Measurements from ENCODE around the gene SUPT5H. TPM values are rescaled to one million over a fixed set of nuclear protein-coding genes. Genes with fewer than 3 reads are reported as not detected.

SUPT5H gene
- polyA plus RNA-seq, 1 experiment: 78.0 TPM

DNA sequence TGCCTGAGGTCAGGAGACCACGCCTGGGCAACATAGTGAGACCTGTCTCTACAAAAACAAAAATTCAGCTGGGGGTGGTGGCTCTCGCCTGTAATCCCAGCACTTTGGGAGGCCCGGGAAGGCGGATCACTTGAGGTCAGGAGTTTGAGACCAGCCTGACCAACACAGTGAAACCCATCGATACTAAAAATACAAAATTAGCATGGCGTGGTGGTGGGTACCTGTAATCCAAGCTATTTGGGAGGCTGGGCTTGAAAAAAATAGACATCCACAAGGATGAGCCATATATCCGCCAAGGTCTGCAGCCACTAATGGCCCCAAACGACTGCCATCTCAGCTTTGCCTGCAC lies 12.7 kb upstream of the SUPT5H start:
- Histone ChIP-seq H3K9me3 (ENCODE audit: control insufficient read depth, insufficient read depth, low read length) (no peaks in the 10 kb centered on the region), H3K4me3 (ENCODE audit: low read depth, low read length) (no peak overlapping the region), H3K27me3 (ENCODE audit: control insufficient read depth, insufficient read depth, low read length) (no peaks in the 10 kb centered on the region), H3K27ac (ENCODE audit: low read depth, low read length) (peak overlapping the region; percentile 21)
- ChIA-PET POLR2A (interaction anchor here (0.7 to 1.8 kb wide), 3 partner anchors 18 to 100 kb away, joined by 3 to 8 read pairs (median 4); partner anchors contain the start of genes MED29 and PAF1), CTCF (no interaction called here)
- TF ChIP-seq, protein P1, sequence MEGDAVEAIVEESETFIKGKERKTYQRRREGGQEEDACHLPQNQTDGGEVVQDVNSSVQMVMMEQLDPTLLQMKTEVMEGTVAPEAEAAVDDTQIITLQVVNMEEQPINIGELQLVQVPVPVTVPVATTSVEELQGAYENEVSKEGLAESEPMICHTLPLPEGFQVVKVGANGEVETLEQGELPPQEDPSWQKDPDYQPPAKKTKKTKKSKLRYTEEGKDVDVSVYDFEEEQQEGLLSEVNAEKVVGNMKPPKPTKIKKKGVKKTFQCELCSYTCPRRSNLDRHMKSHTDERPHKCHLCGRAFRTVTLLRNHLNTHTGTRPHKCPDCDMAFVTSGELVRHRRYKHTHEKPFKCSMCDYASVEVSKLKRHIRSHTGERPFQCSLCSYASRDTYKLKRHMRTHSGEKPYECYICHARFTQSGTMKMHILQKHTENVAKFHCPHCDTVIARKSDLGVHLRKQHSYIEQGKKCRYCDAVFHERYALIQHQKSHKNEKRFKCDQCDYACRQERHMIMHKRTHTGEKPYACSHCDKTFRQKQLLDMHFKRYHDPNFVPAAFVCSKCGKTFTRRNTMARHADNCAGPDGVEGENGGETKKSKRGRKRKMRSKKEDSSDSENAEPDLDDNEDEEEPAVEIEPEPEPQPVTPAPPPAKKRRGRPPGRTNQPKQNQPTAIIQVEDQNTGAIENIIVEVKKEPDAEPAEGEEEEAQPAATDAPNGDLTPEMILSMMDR (IDR thresholded peaks at IDR 0.05; ENCODE audit: low read depth, low read length): no peak
- DNase-seq (ENCODE audit: low read depth, low spot score): no peak

DNA sequence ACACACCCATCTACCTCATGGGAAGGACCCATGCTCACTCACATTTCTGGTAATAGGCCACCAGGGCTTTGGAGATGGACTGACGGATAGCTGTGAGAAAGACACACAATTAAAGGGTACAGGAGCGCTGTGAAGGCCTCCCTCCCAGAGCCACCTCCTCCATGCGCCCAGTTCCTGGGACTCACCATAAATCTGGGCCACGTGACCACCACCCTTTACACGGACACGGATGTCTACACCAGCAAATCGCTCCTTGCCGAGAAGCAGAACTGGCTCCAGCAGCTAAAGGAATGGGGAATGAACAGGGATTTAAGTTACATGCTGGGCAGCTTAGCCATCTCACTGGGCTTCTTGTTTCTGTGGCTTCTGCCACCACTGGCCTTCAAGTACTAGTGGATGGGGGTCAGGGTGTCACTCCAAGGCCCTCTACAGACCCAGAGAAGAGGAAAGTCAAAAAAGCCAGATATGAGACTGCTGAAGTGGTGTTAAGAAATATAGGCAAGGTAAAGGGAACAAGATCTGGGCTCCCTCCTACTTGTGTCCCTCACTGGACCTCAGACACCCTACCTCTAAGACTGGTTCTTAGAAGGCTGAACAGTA lies 11.8 kb upstream of the SUPT5H start:
- Histone ChIP-seq H3K27ac (ENCODE audit: low read depth, low read length) (peak overlapping the region; percentile 52), H3K9me3 (ENCODE audit: control insufficient read depth, insufficient read depth, low read length) (no peaks in the 10 kb centered on the region), H3K27me3 (ENCODE audit: control insufficient read depth, insufficient read depth, low read length) (no peaks in the 10 kb centered on the region), H3K4me3 (ENCODE audit: low read depth, low read length) (no peak overlapping the region)
- no peak for DNase-seq (ENCODE audit: low read depth, low spot score)
- CTCF ChIA-PET: interaction anchor here (0.5 to 0.6 kb wide), 2 partner anchors 333 to 1892 kb away, joined by 3 to 4 read pairs; no protein-coding TSS in a partner anchor
- POLR2A ChIA-PET: interaction anchor here (0.7 kb wide), 1 partner anchor 22 kb away, joined by 3 read pairs; the partner anchor contains the start of gene PLEKHG2
- TF ChIP-seq, protein P1 (IDR thresholded peaks at IDR 0.05; ENCODE audit: low read depth, low read length): no peak

DNA sequence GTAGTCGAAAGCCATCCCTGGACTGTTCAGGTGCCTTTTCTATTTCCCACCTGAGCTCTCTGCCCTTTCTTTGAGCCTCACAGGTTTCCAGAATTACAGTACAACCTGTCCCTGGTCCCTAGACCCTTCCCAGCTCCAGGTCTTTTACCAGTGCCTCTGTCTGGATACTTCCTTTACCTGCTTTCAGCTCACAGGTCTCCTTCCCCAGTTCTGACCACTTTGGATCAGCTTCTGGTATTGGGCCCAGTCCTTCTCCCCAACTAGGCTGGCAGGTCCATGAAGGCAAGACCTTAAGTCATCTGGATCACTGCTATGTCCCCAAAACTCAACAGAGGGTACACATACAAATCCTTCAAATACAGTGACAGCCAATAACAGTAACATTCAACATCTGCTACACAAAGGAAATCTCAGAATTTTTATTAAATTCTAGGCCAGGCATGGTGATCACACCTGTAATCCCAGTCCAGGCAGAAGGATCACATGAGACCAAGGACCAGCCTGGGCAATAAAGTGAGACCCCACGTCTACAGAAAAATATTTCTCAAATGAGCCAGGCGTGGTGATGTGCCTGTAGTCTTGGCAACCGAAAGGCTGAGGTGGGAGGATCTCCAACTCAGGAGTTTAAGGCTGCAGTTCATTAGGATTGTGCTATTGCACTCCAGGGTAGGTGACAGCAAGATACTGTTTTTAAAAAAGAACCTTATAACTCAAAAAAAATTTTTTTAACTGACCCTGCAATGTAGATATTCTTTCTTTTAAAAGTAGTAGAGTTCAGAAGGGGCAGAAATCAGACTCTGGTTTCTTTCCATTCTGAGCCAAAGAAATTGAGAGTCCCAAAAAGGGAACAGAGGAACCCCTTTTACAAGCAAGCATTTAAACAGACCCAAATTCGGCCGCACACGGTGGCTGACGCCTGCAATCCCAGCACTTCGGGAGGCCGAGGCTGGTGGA lies 11.0 kb upstream of the SUPT5H start:
- no peak for DNase-seq (ENCODE audit: low read depth, low spot score)
- TF ChIP-seq, protein P1 (IDR thresholded peaks at IDR 0.05; ENCODE audit: low read depth, low read length): no peak
- Histone ChIP-seq H3K9me3 (ENCODE audit: control insufficient read depth, insufficient read depth, low read length) (no peaks in the 10 kb centered on the region), H3K27ac (ENCODE audit: low read depth, low read length) (peak overlapping the region; percentile 52), H3K4me3 (ENCODE audit: low read depth, low read length) (peak overlapping the region; percentile 99), H3K27me3 (ENCODE audit: control insufficient read depth, insufficient read depth, low read length) (no peaks in the 10 kb centered on the region)
- CTCF ChIA-PET: interaction anchor here (1.4 to 1.8 kb wide), 4 partner anchors 23 to 98 kb away, joined by 5 to 10 read pairs (median 8); partner anchors contain the start of genes EID2B and PLEKHG2
- POLR2A ChIA-PET: interaction anchor here (0.7 to 1.9 kb wide), 9 partner anchors 9 to 62 kb away, joined by 3 to 44 read pairs (median 20); partner anchors contain the start of genes MED29, PAF1, PLEKHG2 and SUPT5H

DNA sequence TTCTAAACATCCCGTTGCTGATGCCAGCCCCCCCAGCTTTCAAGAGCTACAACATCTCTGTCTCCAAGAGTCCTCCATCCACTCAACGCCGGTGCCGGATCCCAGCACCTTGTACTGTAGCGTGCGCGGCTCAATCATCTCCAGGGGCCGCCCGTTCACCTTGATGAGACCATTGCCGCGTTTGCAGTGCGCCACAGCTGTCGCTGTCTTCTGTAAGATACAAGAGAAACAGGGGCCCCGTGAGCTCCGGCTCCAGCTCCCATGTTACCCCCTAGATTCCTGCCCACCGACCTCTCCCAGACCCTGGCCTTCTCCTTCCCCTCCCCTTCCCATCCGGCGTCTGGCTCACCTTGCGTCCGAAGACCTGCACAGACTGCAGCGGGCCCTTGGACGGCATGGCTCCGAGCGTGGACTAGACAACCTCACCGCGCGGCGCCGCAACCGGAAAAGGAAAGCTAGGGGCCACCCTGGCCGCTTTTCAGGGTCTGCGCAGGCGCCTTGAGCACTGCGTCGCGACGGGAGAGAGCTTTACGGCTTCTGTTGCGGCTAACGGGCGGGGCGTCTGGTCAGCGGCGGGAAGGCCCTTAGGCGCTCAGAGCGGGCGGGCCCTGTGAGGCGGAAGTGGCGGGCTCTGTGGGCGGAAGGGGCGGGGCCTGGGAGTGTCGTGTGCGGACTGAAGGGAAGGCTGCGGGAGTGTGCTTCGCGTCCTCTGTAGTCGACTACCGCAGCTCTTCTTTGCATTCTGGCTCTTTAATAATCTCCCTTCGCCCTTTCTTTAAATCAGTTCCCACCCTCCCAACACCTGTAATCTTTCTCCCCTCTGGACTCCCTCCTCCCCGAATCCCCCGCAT lies 9.7 kb upstream of the SUPT5H start, which contains the start of gene RPS16:
RPS16 (minus strand) TSS at position 451 of the 851 bp plus-strand sequence; CDS start at position 397, 54 bp downstream.
- Histone ChIP-seq H3K27me3 (ENCODE audit: control insufficient read depth, insufficient read depth, low read length) (no peaks in the 10 kb centered on the region), H3K4me3 (ENCODE audit: low read depth, low read length) (peak within 1 kb of the TSS; percentile 99), H3K9me3 (ENCODE audit: control insufficient read depth, insufficient read depth, low read length) (no peaks in the 10 kb centered on the region), H3K27ac (ENCODE audit: low read depth, low read length) (peak within 1 kb of the TSS; percentile 77)
- TF ChIP-seq, protein P1 (IDR thresholded peaks at IDR 0.05; ENCODE audit: low read depth, low read length): no peak
- CTCF ChIA-PET: interaction anchor here (0.7 to 1.8 kb wide), 8 partner anchors 17 to 98 kb away, joined by 3 to 10 read pairs (median 5); partner anchors contain the start of genes EID2B, PLEKHG2 and SAMD4B
- peak; percentile 93 for DNase-seq (ENCODE audit: low read depth, low spot score)
- POLR2A ChIA-PET: interaction anchor here (0.6 to 1.9 kb wide), 26 partner anchors 10 to 986 kb away, joined by 3 to 44 read pairs (median 6); partner anchors contain the start of genes DLL3, DYRK1B, EID2 and EID2B

Data from AG04450 (cell line).